ENCODE data around the gene DLGAP1. TPM values are rescaled to one million over a fixed set of nuclear protein-coding genes. Genes with fewer than 3 reads are reported as not detected.

DLGAP1 gene
- total RNA-seq, 4 donors from 2014 or later: 0.22 to 1.5 (median 0.56) TPM

DNA sequence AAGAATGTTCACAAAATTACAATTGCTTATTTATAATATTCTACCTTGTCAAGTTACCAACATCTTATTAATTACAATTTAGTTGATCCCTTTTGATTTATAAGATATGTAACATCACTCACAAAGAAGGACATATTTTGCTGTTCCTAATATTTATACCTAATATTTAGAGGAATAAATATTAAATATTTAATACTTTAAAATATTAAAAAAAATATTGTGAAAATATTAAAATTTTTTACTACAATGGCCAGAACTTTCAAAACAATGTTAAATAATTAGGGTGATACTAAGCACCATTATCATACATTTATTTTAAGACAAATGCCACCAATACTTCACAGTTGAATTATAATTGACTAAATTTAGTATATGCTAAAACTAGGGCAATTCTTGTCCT lies 254.7 kb downstream of the DLGAP1 start:
- TF ChIP-seq EP300 (IDR thresholded peaks at IDR 0.05) (no peak), POLR2AphosphoS5 (IDR thresholded peaks at IDR 0.05) (no peak), POLR2A (IDR thresholded peaks at IDR 0.05) (no peak)
- TF ChIP-seq, protein P1, sequence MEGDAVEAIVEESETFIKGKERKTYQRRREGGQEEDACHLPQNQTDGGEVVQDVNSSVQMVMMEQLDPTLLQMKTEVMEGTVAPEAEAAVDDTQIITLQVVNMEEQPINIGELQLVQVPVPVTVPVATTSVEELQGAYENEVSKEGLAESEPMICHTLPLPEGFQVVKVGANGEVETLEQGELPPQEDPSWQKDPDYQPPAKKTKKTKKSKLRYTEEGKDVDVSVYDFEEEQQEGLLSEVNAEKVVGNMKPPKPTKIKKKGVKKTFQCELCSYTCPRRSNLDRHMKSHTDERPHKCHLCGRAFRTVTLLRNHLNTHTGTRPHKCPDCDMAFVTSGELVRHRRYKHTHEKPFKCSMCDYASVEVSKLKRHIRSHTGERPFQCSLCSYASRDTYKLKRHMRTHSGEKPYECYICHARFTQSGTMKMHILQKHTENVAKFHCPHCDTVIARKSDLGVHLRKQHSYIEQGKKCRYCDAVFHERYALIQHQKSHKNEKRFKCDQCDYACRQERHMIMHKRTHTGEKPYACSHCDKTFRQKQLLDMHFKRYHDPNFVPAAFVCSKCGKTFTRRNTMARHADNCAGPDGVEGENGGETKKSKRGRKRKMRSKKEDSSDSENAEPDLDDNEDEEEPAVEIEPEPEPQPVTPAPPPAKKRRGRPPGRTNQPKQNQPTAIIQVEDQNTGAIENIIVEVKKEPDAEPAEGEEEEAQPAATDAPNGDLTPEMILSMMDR (IDR thresholded peaks at IDR 0.05): no peak
- Histone ChIP-seq H3K36me3 (no peaks in the 10 kb centered on the region), H3K4me3 (no peak overlapping the region), H3K27ac (no peak overlapping the region), H3K4me1 (no peaks in the 10 kb centered on the region), H3K9me3 (no peaks in the 10 kb centered on the region), H3K27me3 (no peaks in the 10 kb centered on the region)
- ATAC-seq: no peak

DNA sequence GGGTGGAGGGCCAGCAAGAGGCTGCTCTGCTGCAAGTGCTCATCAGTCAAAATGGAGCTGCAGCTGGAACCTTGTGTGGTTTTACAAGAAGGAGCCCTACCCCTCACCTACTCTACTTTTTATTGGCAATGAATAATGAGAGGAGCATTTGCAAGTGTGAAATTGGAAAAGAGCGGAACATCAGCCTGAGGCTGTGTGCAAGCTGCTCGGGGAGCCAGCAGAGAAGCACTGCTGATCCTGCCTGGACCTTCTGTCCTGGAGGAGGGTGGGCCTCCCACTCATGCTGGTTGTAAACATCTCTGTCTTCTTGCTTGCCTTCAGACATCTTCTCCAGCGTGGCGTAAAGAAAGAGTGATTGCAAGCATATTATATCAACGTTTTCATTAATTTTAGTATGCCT lies 256.2 kb downstream of the DLGAP1 start:
- Histone ChIP-seq H3K9me3 (no peaks in the 10 kb centered on the region), H3K27me3 (no peaks in the 10 kb centered on the region), H3K27ac (no peak overlapping the region), H3K36me3 (no peaks in the 10 kb centered on the region), H3K4me1 (no peaks in the 10 kb centered on the region), H3K4me3 (no peak overlapping the region)
- ATAC-seq: no peak
- 64 to 71% methylated on average over 3 to 5 of the region's 5 CpGs for WGBS, 2 donors (ENCODE audit: low coverage in 1 of 2)
- TF ChIP-seq POLR2AphosphoS5 (IDR thresholded peaks at IDR 0.05) (no peak), POLR2A (IDR thresholded peaks at IDR 0.05) (no peak), EP300 (IDR thresholded peaks at IDR 0.05) (no peak)
- TF ChIP-seq, protein P1 (IDR thresholded peaks at IDR 0.05): no peak

DNA sequence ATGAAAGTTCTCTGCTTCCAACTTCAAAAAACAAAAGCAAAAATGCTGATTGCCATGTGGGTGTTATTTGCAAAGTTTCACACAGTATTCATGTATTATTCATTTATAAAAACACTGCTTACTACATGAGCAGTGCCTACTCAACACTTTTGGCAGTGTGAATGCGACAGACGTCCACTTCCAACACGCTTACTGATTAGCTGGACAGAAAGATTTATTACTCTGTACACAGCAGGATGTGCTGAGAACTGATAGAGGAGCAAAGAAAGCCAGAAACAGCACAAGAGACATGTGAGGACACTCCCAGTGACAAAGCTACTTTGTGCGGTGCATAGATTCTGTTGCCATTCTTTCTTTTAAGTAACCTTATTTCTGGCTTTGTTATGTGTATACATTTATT lies 258.8 kb downstream of the DLGAP1 start:
- Histone ChIP-seq H3K27me3 (no peaks in the 10 kb centered on the region), H3K4me3 (no peak overlapping the region), H3K4me1 (no peaks in the 10 kb centered on the region), H3K9me3 (no peaks in the 10 kb centered on the region), H3K36me3 (no peaks in the 10 kb centered on the region), H3K27ac (no peak overlapping the region)
- TF ChIP-seq POLR2A (IDR thresholded peaks at IDR 0.05): no peak
- TF ChIP-seq, protein P1 (IDR thresholded peaks at IDR 0.05): no peak
- TF ChIP-seq EP300 (IDR thresholded peaks at IDR 0.05): no peak
- no peak for TF ChIP-seq POLR2AphosphoS5 (IDR thresholded peaks at IDR 0.05)
- ATAC-seq: no peak
- WGBS, 2 donors (ENCODE audit: low coverage in 1 of 2): 35 to 40% methylated on average over 4 of the region's 4 CpGs

DNA sequence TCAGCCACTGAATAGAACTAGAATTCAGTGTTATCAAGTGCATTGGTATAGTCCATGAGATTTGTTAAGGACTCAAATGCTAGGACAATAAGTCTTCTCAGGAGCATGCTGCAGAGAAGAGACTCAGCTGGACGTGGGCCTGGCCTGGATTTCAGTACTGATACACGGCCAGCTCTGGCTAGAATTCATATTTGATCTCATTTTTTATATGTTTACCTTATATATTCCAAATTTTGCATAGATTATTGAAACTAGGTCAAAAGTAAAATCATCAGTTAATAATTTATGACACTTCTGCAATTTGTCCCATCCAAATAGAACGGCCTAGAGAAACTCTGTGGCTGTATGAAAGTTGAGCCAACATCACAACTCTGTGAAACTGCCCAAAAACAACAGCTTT lies 262.0 kb downstream of the DLGAP1 start:
- no peaks in the 10 kb centered on the region for H3K27me3 ChIP-seq
- WGBS, 2 donors (ENCODE audit: low coverage in 1 of 2): 27 to 30% methylated on average over 3 of the region's 3 CpGs
- no peak overlapping the region for H3K4me3 ChIP-seq
- ATAC-seq: no peak
- H3K36me3 ChIP-seq: no peaks in the 10 kb centered on the region
- TF ChIP-seq, protein P1 (IDR thresholded peaks at IDR 0.05): no peak
- TF ChIP-seq EP300 (IDR thresholded peaks at IDR 0.05): no peak
- TF ChIP-seq POLR2AphosphoS5 (IDR thresholded peaks at IDR 0.05): no peak
- TF ChIP-seq POLR2A (IDR thresholded peaks at IDR 0.05): no peak
- H3K9me3 ChIP-seq: no peaks in the 10 kb centered on the region
- H3K4me1 ChIP-seq: no peaks in the 10 kb centered on the region
- no peak overlapping the region for H3K27ac ChIP-seq

DNA sequence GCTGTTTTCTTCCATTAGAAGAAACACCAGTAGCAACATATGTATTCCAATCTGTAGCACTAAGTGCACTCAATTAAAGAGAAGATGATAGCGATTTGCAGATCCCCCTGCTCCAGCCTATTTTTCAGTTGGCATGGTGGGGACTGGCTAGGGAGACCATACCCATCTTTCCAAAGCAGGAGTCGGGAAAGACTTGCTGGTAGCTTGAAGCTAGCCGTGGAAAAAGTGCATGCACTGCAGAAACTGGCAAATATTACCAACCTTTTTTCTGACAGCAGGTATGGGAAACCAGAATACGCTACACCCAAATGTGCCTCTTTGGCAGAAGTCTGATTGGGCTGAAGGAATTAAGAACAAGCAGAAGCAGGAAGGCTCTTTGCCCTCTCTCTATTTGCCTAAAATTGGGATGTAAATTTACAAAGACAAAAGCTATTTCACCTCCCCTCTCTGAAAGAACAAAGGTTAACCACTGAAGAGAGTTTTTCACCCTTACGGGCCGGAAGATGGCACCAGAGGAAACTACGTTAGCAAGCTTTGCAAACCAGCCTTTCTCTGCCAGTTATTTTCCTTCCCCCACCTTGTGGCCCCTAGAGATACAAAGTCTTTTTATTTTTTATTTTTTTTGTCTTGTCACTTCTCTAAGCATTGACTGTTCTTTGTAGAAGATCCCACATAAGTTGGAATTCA lies 273.1 kb downstream of the DLGAP1 start:
- TF ChIP-seq POLR2AphosphoS5 (IDR thresholded peaks at IDR 0.05): no peak
- TF ChIP-seq, protein P1 (IDR thresholded peaks at IDR 0.05): no peak
- no peak for TF ChIP-seq EP300 (IDR thresholded peaks at IDR 0.05)
- TF ChIP-seq POLR2A (IDR thresholded peaks at IDR 0.05): no peak
- 70 to 72% methylated on average over 5 to 6 of the region's 7 CpGs for WGBS, 2 donors (ENCODE audit: low coverage in 1 of 2)
- H3K4me1 ChIP-seq: no peaks in the 10 kb centered on the region

More for the DNA sequence above, 273.1 kb downstream of the DLGAP1 start:
- Histone ChIP-seq H3K27me3 (no peaks in the 10 kb centered on the region), H3K4me3 (no peak overlapping the region), H3K36me3 (no peaks in the 10 kb centered on the region), H3K9me3 (no peaks in the 10 kb centered on the region), H3K27ac (no peak overlapping the region)
- no peak for ATAC-seq

Measured in gastroesophageal sphincter (tissue), 4 donors.